Left renal pelvis (tissue), 4 donors: ENCODE results near the gene ACOT8. TPM values are rescaled to one million over a fixed set of nuclear protein-coding genes. Genes with fewer than 3 reads are reported as not detected.
"Not testable (repeated sequence)": the region's sequence is repeated elsewhere in the genome, so short reads cannot be mapped to it uniquely, and the experiment has no call there.

Experiments used
- DNase-seq, 4 donors: peaks; one replicate each; pipeline ENCODE4 v3.0.0-alpha.2; 2013; ENCODE audit warnings: low read depth in 4 of 4, low spot score in 3 of 4
- polyA plus RNA-seq, 4 donors: library from polyadenylated mRNA; unstranded; fragments of 120-200 nt; gene quantifications; one replicate each; pipeline ENCODE4 v1.2.1, GENCODE V29; 2013; ENCODE audit not compliant: insufficient read length in 4 of 4

Gene ACOT8
- polyA plus RNA-seq, 4 donors = 16.9 to 31.3 (median 22.8) TPM

DNA sequence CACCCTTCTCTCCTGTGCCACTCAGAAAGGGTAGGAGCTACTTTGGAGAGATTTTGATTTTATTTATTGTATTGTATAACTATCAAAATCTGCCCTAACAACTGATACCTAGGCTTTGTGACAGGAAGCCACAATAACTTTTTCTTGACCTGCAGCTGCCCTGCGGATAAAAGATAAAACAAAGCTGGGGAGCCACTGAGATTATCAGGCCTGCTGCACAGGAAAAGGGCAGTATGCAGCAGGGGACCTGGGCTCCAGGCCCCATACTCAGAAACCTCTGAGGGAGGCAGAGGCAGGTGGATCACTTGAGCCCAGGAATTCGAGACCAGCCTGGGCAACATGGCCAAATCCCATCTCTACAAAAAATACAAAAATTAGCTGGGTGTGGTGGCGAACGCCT, 24.6 kb downstream of the ACOT8 start:
- no peak for DNase-seq

DNA sequence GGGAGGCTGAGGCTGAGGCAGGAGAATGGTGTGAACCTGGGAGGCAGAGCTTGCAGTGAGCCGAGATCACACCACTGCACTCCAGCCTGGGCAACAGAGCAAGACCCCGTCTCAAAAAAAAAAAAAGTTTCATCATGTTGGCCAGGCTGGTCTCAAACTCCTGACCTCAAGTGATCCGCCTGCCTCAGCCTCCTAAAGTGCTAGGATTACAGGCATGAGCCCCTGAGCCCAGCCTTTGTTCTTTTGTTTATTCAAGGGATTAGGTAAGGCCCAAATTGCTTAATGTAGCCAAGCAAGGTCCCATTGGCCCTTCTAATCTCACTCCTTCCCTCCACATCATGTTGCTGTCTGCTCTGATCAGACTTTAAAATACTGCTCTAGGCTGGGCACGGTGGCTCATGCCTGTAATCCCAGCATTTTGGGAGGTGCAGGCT, 27.5 kb downstream of the ACOT8 start:
- DNase-seq = not testable (repeated sequence)

- DNase-seq = no peak
These were observed 28.6 kb downstream of the ACOT8 start for GRCh38 chr20:45828589-45828988.

GRCh38 chr20:45827712-45828111, 29.5 kb downstream of the ACOT8 start:
- no peak for DNase-seq

- no peak for DNase-seq
These were observed 30.1 kb downstream of the ACOT8 start, which contains the start of gene TNNC2 for GRCh38 chr20:45827030-45827652. Gene TNNC2 (minus strand): TSS chr20:45827312. CDS start chr20:45827248, 64 bp downstream.

DNA sequence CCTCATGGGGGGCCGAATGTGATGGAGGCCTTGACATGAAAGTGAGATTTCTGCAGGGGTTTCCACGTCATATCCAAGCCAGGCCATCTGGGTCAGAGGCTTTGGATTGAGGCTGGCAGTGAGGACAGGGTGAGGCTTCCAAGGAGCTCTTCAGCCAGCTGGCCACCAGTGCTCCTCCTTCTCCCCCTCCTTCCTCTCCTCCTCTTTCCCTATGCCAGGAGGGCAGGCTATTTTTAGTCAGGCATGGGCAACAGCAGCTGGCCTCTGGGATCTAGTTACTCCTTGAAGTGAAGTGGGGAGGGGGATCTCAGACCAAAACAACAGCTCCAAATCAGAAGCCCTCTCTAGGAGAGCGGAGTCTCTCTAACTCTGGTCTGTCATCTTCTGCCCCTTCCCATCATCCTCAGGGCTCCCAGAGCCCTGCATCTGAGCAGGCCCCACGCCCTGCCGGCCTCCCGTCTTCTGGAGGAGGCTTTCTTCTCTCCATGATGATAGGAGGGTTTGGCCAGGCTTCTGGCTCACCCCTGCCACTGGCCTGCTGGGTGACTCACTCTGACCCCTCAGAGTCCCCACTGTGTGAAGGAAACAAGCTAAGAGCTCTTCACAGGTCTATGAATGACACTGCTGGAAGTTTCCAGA, 30.7 kb downstream of the ACOT8 start:
- DNase-seq = no peak

DNA sequence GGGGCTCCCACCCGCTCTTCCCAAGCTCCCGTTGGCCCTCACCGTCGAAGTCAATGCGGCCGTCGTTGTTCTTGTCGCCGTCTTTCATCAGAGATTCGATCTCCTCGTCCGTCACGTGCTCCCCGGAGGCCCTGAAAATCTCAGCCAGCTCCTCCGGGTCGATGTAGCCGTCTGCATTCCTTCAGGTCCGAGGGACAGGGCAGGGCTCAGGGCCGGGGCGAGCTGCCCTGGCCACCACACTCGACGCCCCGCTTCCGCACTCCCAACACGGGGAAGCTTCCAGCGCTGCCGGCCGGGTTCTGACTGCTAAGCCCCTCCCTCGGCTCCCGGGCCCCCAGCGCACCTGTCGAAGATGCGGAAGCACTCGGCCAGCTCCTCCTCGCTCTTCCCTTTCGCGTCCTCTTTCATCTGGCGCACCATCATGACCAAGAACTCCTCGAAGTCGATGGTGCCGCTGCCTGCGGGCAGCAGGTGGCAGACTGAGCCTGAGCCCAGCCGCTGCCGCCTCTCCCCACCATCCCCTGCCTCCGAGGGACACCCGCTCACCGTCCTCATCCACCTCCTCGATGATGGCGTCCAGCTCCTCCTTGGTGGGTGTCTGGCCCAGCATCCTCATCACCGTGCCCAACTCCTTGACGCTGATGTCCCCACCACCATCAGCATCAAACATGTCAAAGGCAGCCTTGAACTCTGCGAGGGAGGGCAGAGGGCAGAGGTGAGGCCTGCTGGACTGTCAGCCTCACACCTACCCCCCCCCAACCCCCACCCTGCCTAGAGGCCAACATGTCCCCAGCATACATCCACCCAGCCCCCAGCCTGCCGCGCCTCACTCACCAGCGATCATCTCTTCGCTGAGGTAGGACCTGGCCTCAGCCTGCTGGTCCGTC, 33.0 kb downstream of the ACOT8 start:
- no peak for DNase-seq

DNA sequence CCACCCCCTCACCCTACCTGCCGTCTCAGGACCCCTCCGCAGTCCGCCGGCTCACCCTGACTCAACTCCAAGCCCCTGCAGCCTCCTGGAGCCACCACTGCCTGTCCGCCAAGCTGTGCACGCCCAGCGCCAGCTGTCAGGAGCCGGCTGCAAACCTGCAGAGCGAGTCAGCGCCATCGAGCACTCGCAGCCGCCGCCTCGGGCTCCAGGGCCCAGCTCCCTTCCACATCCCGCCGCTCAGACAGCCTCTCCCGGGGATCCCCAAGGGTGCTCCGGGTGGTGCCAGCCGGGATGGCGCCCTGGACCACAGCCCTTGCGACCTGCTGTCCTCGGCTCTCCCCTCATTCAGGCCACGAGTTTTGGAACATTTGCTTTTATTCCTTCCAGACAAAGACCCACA, 34.3 kb downstream of the ACOT8 start:
- DNase-seq = no peak

GRCh38 chr20:45821947-45822346, 35.2 kb downstream of the ACOT8 start:
- no peak for DNase-seq

GRCh38 chr20:45819466-45819865, 37.7 kb downstream of the ACOT8 start:
- no peak for DNase-seq

DNA sequence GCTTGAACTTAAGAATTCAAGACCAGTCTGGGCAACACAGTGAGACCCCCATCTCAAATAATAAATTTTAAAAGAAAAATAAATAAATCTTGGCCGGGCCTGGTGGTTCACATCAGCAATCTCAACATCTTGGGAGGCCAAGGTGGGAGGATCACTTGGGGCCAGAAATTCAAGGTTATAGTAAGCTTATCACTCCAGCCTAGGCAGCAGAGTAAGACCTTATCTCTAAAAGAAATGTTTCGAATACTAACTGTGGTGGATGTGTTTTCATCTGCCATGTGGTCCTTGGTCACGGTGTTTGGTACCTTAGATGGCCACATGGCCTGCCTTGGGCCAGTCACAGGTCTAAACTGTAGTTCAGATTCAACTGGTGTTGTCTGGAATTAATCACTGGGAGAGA, 39.0 kb downstream of the ACOT8 start:
- no peak for DNase-seq

GRCh38 chr20:45817376-45818194, 39.6 kb downstream of the ACOT8 start:
- no peak for DNase-seq

GRCh38 chr20:45816951-45817350, 40.2 kb downstream of the ACOT8 start:
- DNase-seq = no peak

GRCh38 chr20:45814314-45814713, 42.9 kb downstream of the ACOT8 start:
- DNase-seq = no peak

- no peak for DNase-seq
These were observed 43.7 kb downstream of the ACOT8 start for GRCh38 chr20:45813489-45813888.

DNA sequence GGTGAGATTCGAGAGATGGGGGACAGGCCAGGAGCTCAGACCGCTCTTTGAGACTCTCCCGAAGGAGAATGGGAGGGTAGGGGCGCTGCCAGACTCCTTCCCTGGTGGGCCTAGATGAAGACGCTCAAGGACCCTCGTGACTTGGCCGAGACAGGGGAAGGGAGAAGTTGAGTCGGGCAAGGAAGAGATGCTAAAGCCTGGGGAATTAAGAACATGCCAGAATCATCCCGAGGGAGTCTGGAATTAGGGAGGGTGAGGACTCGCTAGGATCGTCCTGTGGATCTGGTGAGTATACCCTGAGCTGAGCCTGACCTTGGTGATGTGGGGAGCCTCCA, 44.2 kb downstream of the ACOT8 start:
- DNase-seq = no peak

DNA sequence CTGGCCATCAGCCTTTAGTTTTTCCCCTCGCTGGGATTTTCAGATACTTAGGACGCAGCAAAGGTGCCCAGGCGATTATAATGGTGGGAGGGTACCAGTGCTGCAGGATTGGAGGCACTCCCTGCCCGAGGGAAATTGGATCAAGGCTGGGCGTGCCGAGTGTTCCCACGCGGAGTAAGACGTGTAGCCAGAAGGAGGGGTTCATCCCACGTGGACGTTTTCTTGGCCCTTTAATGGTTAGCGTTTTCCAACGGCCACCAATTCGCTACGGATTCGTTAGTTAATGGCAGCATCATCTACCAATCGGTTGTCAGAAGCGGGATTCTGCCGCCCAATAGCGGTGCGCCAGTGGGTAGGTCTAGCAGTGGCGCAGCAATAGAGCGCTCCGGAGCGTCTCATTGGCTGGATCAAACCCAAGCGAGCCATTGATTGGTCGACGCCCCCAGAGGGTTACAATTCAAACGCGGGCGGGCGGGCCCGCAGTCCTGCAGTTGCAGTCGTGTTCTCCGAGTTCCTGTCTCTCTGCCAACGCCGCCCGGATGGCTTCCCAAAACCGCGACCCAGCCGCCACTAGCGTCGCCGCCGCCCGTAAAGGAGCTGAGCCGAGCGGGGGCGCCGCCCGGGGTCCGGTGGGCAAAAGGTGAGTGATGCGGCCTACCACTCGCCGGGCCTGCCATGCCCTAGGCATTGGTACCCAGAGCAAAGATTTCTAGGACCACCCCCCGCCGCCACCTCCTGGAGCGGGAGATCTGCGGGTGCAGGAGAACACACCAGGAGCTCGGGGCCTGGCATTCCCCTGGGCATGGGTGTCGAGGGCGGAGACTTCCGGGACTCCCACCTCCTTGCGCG, 44.8 kb downstream of the ACOT8 start, which contains the start of gene UBE2C:
UBE2C (plus strand) TSS at position 488 of the 849 bp plus-strand sequence; CDS start at position 540, 52 bp downstream.
- peak; percentile 98 to 99 (median 99) for DNase-seq

GRCh38 chr20:45810191-45810970, 46.8 kb downstream of the ACOT8 start:
- no peak for DNase-seq

GRCh38 chr20:45801851-45802250, 55.3 kb downstream of the ACOT8 start:
- DNase-seq = no peak
